Measurements from ENCODE around the gene CIZ1.

GRCh38 chr9:128206484-128206883 lies 15.1 kb upstream of the CIZ1 start:
- TF ChIP-seq CTCF (IDR thresholded peaks at IDR 0.05) (no peak), POLR2AphosphoS5 (IDR thresholded peaks at IDR 0.05) (no peak)
